Ammon's horn (tissue), 1 donor: ENCODE results near the gene RBL1.
"Not testable (repeated sequence)": the region's sequence is repeated elsewhere in the genome, so short reads cannot be mapped to it uniquely, and the experiment has no call there.

Experiments used
- DNase-seq: peaks from one replicate; pipeline ENCODE4 v3.0.0-alpha.2; 2016; ENCODE audit warnings: low spot score

The RBL1 gene

GRCh38 chr20:37075932-37076685, 19.7 kb downstream of the RBL1 start:
- DNase-seq, result no peak

GRCh38 chr20:37072293-37073196, 23.3 kb downstream of the RBL1 start:
- DNase-seq, result no peak

DNA sequence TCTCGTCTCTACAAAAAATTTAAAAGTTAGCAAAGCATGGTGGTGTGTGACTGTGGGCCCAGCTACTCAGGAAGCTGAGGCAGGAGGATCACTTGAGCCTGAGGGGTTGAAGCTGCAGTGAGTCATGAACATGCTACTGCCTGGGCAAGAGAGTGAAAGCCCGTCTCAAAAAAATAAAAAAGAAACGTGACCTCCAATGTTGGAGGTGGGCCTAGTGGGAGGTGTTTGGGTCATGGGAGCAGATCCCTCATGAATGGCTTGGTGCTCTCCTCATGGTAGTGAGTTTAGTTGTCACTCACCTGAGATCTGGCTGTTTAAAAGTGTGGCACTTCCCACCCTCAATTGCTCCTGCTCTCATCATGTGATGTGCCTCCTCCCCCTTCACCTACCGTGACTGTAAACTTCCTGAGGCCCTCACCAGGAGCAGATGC, 24.3 kb downstream of the RBL1 start:
- no peak for DNase-seq

GRCh38 chr20:37069563-37069962, 26.2 kb downstream of the RBL1 start:
- not testable (repeated sequence) for DNase-seq

DNA sequence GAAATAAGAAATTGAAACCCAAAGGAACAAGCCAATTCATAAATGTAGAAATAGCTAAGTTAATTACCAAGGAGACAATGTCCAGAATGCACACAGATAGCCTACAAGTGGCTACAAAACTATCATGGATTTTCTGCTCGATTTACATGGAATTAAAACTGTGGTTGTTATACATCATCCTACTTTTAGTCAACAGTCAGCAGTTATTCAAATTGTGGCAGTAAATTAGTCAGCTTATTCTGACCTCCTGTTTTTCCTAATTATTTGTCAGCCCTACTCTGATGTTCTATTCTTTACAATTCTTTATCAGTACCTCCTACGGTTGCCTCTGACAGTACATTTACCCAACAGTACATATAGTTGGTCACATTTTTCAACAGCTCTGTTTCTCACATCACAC, 29.6 kb downstream of the RBL1 start:
- DNase-seq, result no peak

DNA sequence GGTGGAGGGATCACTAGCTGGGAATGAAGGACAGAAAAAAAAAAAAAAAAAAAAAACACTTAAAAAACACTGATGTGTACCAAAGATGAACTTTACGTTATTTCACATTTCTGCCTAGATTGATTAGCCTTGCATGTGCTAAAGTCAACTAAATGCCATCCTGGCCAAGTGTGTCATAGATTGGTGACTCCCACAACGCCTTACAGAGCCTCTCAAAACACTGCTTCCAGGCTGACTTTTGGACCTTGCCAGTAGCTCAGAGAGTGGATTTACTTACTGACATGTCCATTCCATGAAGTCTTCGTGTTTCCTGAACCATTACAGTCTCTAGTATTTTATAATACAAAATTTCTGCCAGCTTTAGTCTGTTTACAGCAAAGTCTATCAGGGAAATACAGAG, 40.5 kb downstream of the RBL1 start:
- no peak for DNase-seq

DNA sequence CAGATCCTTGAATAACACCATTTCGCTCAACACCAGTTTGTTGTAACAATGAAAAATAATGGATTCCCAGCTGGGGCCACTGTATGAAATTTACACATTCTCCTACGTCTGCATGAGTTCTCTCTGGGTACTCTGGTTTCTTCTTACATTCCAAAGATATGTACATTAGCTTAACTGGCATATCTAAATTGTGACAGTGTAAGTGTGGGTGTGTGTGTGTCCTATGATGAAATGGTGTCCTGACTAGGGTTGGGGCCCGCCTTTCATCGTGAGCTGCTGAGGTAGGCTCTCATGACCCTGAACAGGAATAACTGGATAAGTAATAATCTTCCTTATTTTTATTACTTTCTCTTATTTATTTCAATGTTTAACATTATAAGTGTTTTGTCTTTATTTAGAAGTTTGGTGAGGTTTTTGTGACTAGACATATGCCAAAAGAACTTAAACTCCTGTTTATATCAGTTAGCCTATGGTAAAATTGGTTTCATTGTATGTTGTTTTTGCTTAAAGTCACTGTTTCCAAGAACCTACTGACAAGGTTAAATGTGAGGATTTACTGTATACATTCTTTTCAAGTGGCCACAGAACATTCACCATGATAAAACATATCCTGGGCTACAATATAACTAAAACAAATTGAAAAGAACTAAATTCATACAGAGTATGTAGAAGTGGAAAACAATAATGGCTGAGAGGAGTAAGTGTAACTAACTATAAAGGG, 42.4 kb downstream of the RBL1 start:
- no peak for DNase-seq

- no peak for DNase-seq
These were observed 52.5 kb downstream of the RBL1 start for GRCh38 chr20:37042986-37043972.

GRCh38 chr20:37039366-37039765, 56.4 kb downstream of the RBL1 start:
- DNase-seq, result not testable (repeated sequence)

GRCh38 chr20:37032077-37032476, 63.7 kb downstream of the RBL1 start:
- no peak for DNase-seq

DNA sequence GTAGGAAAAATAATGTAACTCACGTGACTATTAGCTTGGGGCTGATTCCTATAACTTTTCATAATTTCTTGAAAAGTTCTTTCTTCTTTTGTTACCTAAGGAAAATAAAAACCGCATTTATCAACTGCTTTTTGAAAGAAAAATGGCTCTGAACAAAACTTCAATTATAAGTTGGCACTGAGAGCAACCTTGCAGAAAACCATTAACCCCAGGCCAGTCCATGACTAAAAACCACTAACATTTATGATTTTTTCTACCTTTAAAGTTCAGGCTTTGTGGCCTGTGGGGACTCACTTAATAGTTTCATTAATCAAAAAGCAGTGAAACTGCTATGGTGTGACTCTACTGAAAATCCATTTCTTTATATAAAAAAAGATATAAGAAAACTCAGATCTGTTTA, 75.2 kb downstream of the RBL1 start:
- no peak for DNase-seq

- not testable (repeated sequence) for DNase-seq
These were observed 83.2 kb downstream of the RBL1 start for GRCh38 chr20:37012631-37013030.

- DNase-seq, result not testable (repeated sequence)
These were observed 83.9 kb downstream of the RBL1 start for GRCh38 chr20:37011858-37012257.

DNA sequence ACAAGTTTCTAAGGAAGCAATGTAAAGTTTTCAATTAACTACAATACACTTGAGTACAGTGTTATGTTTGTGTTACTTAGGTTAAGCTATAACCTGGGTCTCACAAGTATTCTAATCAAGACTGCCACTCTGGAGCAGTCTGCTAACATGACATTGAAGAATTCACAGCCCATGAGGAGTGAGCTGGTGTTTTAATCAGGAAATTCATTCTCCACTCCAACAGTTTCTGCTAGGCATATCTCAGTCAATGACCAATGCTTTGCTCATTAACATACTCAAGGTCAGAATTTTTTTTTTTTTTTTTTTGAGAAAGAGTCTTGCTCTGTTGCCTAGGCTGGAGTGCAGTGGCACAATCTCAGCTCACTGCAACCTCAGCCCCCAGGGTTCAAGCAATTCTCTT, 84.7 kb downstream of the RBL1 start:
- DNase-seq, result no peak

- peak; percentile 42 for DNase-seq
These were observed 87.7 kb downstream of the RBL1 start for GRCh38 chr20:37007898-37008649.

DNA sequence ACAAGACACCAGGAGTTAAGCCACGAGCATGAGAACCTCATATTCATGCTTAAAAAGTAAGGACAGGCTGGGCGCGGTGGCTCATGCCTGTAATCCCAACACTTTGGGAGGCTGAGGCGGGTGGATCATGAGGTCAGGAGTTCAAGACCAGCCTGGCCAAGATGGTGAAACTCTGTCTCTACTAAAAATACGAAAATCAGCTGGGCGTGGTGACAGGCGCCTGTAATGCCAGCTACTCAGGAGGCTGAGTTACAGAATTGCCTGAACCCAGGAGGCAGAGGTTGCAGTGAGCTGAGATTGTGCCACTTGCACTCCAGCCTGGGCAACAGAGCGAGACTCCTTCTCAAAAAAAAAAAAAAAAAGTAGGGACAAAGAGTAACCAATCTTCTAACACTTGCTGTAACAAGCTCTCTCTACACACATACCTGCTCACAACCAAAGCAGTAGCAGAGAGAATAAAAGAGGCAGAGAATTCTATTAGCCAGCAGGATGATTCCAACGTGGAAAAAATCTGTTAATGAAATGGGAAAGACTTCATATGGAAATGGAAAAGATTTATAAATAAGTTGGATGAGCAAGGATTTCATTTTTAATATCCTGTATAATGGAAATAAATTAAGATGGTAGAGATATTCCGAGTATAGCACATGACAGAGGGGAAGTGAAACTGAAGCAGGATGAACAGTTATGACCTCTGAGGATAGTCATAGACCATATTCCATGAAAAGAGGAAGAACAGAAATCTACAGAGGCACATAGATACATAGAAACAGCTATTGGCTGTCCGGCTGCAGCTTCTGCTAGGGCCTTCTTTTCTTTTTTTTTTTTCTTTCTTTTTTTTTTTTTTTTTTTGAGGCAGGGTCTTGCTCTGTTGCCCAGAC, 90.5 kb downstream of the RBL1 start:
- peak; percentile 21 for DNase-seq

DNA sequence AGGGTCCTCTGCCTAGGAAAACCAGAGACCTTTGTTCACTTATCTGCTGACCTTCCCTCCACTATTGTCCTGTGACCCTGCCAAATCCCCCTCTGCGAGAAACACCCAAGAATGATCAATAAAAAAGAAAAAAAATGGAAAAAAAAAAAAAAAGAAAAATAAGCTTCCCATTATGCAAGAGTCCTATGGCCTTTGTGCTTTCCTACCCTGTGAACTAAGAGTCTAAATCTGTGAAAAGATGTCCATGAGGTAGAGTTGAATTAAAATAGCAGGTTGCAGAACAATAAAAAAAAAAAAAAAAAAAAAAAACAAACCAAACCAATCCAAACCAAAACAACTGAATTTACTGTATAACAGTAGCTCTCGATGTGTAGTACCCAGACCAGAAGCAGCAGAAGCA, 94.2 kb downstream of the RBL1 start:
- DNase-seq, result not testable (repeated sequence)

DNA sequence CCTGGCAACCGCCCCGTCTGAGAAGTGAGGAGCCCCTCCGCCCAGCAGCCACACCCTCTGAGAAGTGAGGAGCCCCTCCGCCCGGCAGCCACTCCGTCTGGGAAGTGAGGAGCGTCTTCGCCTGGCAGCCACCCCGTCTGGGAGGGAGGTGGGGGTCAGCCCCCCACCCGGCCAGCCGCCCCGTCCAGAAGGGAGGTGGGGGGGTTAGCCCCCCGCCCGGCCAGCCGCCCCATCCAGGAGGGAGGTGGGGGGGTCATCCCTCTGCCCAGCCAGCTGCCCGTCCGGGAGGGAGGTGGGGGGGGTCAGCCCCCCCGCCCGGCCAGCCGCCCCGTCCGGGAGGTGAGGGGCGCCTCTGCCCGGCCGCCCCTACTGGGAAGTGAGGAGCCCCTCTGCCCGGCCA, 95.6 kb downstream of the RBL1 start:
- not testable (repeated sequence) for DNase-seq

GRCh38 chr20:36998652-36999051, 97.1 kb downstream of the RBL1 start:
- DNase-seq, result no peak
